GM12801 (cell line): ENCODE data around the gene RAB13.

Source experiments
- CTCF ChIP-seq: IDR thresholded peaks from one replicate; pipeline ENCODE4 v1.5.1; 2011; ENCODE audit warnings: control low read depth; ENCODE audit not compliant: insufficient read length; ENCODE audit errors: extremely low read depth

The RAB13 gene

GRCh38 chr1:153984123-153984894 is 1.8 kb downstream of the RAB13 start:
- no peak for TF ChIP-seq CTCF

- no peak for TF ChIP-seq CTCF
Measured at GRCh38 chr1:153978274-153978909, 7.7 kb downstream of the RAB13 start.

- TF ChIP-seq CTCF, result no peak
Measured at GRCh38 chr1:153977250-153978240, 8.6 kb downstream of the RAB13 start, which contains the start of gene JTB. TSS of gene JTB (minus strand) at chr1:153977674. CDS start at chr1:153977252, 422 bp downstream.

- TF ChIP-seq CTCF, result no peak
Measured at GRCh38 chr1:153976819-153977249, 9.3 kb downstream of the RAB13 start.

GRCh38 chr1:153973525-153973924 is 12.6 kb downstream of the RAB13 start:
- no peak for TF ChIP-seq CTCF

GRCh38 chr1:153973071-153973470 is 13.1 kb downstream of the RAB13 start:
- no peak for TF ChIP-seq CTCF

GRCh38 chr1:153970346-153970745 is 15.8 kb downstream of the RAB13 start:
- TF ChIP-seq CTCF, result no peak
